ENCODE measurements around the gene RSAD2. TPM values are rescaled to one million over a fixed set of nuclear protein-coding genes. Genes with fewer than 3 reads are reported as not detected.
"Not testable (repeated sequence)": the region's sequence is repeated elsewhere in the genome, so short reads cannot be mapped to it uniquely, and the experiment has no call there.

RSAD2 gene
- total RNA-seq, 1 donor = 6.8 TPM

GRCh38 chr2:6935652-6936020, 58.1 kb downstream of the RSAD2 start:
- not testable (repeated sequence) for H3K9me3 ChIP-seq (ENCODE audit: low read depth, low read length); H3K4me3 ChIP-seq (ENCODE audit: low read length); H3K27me3 ChIP-seq (ENCODE audit: insufficient read depth, low read length)
- peaks cover 16% of the 10 kb centered on the region for H3K4me1 ChIP-seq (ENCODE audit: insufficient read depth, low read length)

- H3K4me3 ChIP-seq (ENCODE audit: low read length) = no peak overlapping the region
- peaks cover 16% of the 10 kb centered on the region for H3K4me1 ChIP-seq (ENCODE audit: insufficient read depth, low read length)
- no peaks in the 10 kb centered on the region for H3K27me3 ChIP-seq (ENCODE audit: insufficient read depth, low read length)
- H3K9me3 ChIP-seq (ENCODE audit: low read depth, low read length) = no peaks in the 10 kb centered on the region
Observed at GRCh38 chr2:6937157-6937556, 59.6 kb downstream of the RSAD2 start.

GRCh38 chr2:6937582-6937981, 60.0 kb downstream of the RSAD2 start:
- Histone ChIP-seq H3K4me3 (ENCODE audit: low read length) (no peak overlapping the region), H3K9me3 (ENCODE audit: low read depth, low read length) (no peaks in the 10 kb centered on the region), H3K4me1 (ENCODE audit: insufficient read depth, low read length) (peaks cover 16% of the 10 kb centered on the region), H3K27me3 (ENCODE audit: insufficient read depth, low read length) (no peaks in the 10 kb centered on the region)

- H3K9me3 ChIP-seq (ENCODE audit: low read depth, low read length) = no peaks in the 10 kb centered on the region
- no peak overlapping the region for H3K4me3 ChIP-seq (ENCODE audit: low read length)
- H3K4me1 ChIP-seq (ENCODE audit: insufficient read depth, low read length) = peaks cover 19% of the 10 kb centered on the region
- H3K27me3 ChIP-seq (ENCODE audit: insufficient read depth, low read length) = no peaks in the 10 kb centered on the region
Observed at GRCh38 chr2:6939071-6939470, 61.5 kb downstream of the RSAD2 start.

- Histone ChIP-seq H3K27me3 (ENCODE audit: insufficient read depth, low read length) (no peaks in the 10 kb centered on the region), H3K9me3 (ENCODE audit: low read depth, low read length) (no peaks in the 10 kb centered on the region), H3K4me1 (ENCODE audit: insufficient read depth, low read length) (peaks cover 22% of the 10 kb centered on the region), H3K4me3 (ENCODE audit: low read length) (no peak overlapping the region)
Observed at GRCh38 chr2:6940820-6941219, 63.2 kb downstream of the RSAD2 start.

GRCh38 chr2:6941299-6942046, 63.9 kb downstream of the RSAD2 start:
- H3K9me3 ChIP-seq (ENCODE audit: low read depth, low read length) = no peaks in the 10 kb centered on the region
- no peak overlapping the region for H3K4me3 ChIP-seq (ENCODE audit: low read length)
- peaks cover 20% of the 10 kb centered on the region for H3K4me1 ChIP-seq (ENCODE audit: insufficient read depth, low read length)
- H3K27me3 ChIP-seq (ENCODE audit: insufficient read depth, low read length) = no peaks in the 10 kb centered on the region

GRCh38 chr2:6942848-6943247, 65.3 kb downstream of the RSAD2 start:
- Histone ChIP-seq H3K27me3 (ENCODE audit: insufficient read depth, low read length) (no peaks in the 10 kb centered on the region), H3K9me3 (ENCODE audit: low read depth, low read length) (no peaks in the 10 kb centered on the region), H3K4me1 (ENCODE audit: insufficient read depth, low read length) (peaks cover 20% of the 10 kb centered on the region), H3K4me3 (ENCODE audit: low read length) (no peak overlapping the region)

- no peaks in the 10 kb centered on the region for H3K27me3 ChIP-seq (ENCODE audit: insufficient read depth, low read length)
- H3K4me3 ChIP-seq (ENCODE audit: low read length) = no peak overlapping the region
- no peaks in the 10 kb centered on the region for H3K9me3 ChIP-seq (ENCODE audit: low read depth, low read length)
- peaks cover 20% of the 10 kb centered on the region for H3K4me1 ChIP-seq (ENCODE audit: insufficient read depth, low read length)
Observed at GRCh38 chr2:6943523-6943922, 65.9 kb downstream of the RSAD2 start.

- no peaks in the 10 kb centered on the region for H3K9me3 ChIP-seq (ENCODE audit: low read depth, low read length)
- H3K27me3 ChIP-seq (ENCODE audit: insufficient read depth, low read length) = no peaks in the 10 kb centered on the region
- H3K4me3 ChIP-seq (ENCODE audit: low read length) = no peak overlapping the region
- H3K4me1 ChIP-seq (ENCODE audit: insufficient read depth, low read length) = peaks cover 20% of the 10 kb centered on the region
Observed at GRCh38 chr2:6943971-6944370, 66.4 kb downstream of the RSAD2 start.

GRCh38 chr2:6944555-6944954, 67.0 kb downstream of the RSAD2 start:
- H3K9me3 ChIP-seq (ENCODE audit: low read depth, low read length) = no peaks in the 10 kb centered on the region
- H3K27me3 ChIP-seq (ENCODE audit: insufficient read depth, low read length) = no peaks in the 10 kb centered on the region
- H3K4me3 ChIP-seq (ENCODE audit: low read length) = no peak overlapping the region
- H3K4me1 ChIP-seq (ENCODE audit: insufficient read depth, low read length) = peaks cover 20% of the 10 kb centered on the region

- H3K4me1 ChIP-seq (ENCODE audit: insufficient read depth, low read length) = peaks cover 20% of the 10 kb centered on the region
- H3K4me3 ChIP-seq (ENCODE audit: low read length) = no peak overlapping the region
- no peaks in the 10 kb centered on the region for H3K9me3 ChIP-seq (ENCODE audit: low read depth, low read length)
- H3K27me3 ChIP-seq (ENCODE audit: insufficient read depth, low read length) = no peaks in the 10 kb centered on the region
Observed at GRCh38 chr2:6945087-6945813, 67.7 kb downstream of the RSAD2 start.

- H3K4me3 ChIP-seq (ENCODE audit: low read length) = no peak overlapping the region
Observed at GRCh38 chr2:6945821-6946220, 68.2 kb downstream of the RSAD2 start.

GRCh38 chr2:6946722-6947121, 69.1 kb downstream of the RSAD2 start:
- no peaks in the 10 kb centered on the region for H3K9me3 ChIP-seq (ENCODE audit: low read depth, low read length)
- H3K4me1 ChIP-seq (ENCODE audit: insufficient read depth, low read length) = peaks cover 20% of the 10 kb centered on the region
- no peak overlapping the region for H3K4me3 ChIP-seq (ENCODE audit: low read length)

More at GRCh38 chr2:6945821-6946220, 68.2 kb downstream of the RSAD2 start:
- Histone ChIP-seq H3K4me1 (ENCODE audit: insufficient read depth, low read length) (peaks cover 20% of the 10 kb centered on the region), H3K9me3 (ENCODE audit: low read depth, low read length) (no peaks in the 10 kb centered on the region), H3K27me3 (ENCODE audit: insufficient read depth, low read length) (no peaks in the 10 kb centered on the region)

More at GRCh38 chr2:6946722-6947121, 69.1 kb downstream of the RSAD2 start:
- no peaks in the 10 kb centered on the region for H3K27me3 ChIP-seq (ENCODE audit: insufficient read depth, low read length)
